SU-DHL-6 (cell line): Measurements from ENCODE around the gene ARHGAP26.

Experiments
- H2AFZ ChIP-seq: fragments of 200-600 bp; sonication (generic); 2 replicates; pipeline ENCODE4 v1.6.1; 2014; ENCODE audit warnings: low read depth, mild to moderate bottlenecking, moderate library complexity, mixed read lengths, antibody characterized with exemption, low read length; ENCODE audit not compliant: severe bottlenecking
- H3F3A ChIP-seq: fragments of 200-600 bp; shearing (Covaris generic); 2 replicates; pipeline ENCODE4 v1.6.0; 2016; ENCODE audit warnings: antibody characterized with exemption, mild to moderate bottlenecking; ENCODE audit not compliant: insufficient read depth
- H3K27ac ChIP-seq: fragments of 200-600 bp; sonication (generic); 2 replicates; pipeline ENCODE4 v1.5.1; 2016; ENCODE audit warnings: low read depth, mild to moderate bottlenecking, low read length, moderate library complexity, mixed read lengths
- H3K27me3 ChIP-seq: fragments of 200-600 bp; sonication (generic), shearing (Covaris generic); 2 replicates; pipeline ENCODE4 v1.6.0; 2014; ENCODE audit warnings: mild to moderate bottlenecking, low read length
- H3K36me3 ChIP-seq: fragments of 200-600 bp; sonication (generic); 2 replicates; pipeline ENCODE4 v1.6.1; 2014; ENCODE audit warnings: mild to moderate bottlenecking, low read length, mixed read lengths
- H3K4me2 ChIP-seq: fragments of 300-600, 200-600 bp; shearing (Covaris generic), sonication (generic); 2 replicates; pipeline ENCODE4 v1.6.0; 2014; ENCODE audit warnings: low read length, low read depth, mild to moderate bottlenecking; ENCODE audit not compliant: poor library complexity, severe bottlenecking
- H3K4me3 ChIP-seq: fragments of 200-600 bp; sonication (generic); 2 replicates; pipeline ENCODE4 v1.5.1; 2014; ENCODE audit warnings: antibody characterized with exemption, low read length, mild to moderate bottlenecking, mixed read lengths; ENCODE audit not compliant: insufficient read depth, poor library complexity, severe bottlenecking
- H3K79me2 ChIP-seq: fragments of 200-600 bp; sonication (generic); 2 replicates; pipeline ENCODE4 v1.6.1; 2014; ENCODE audit warnings: mild to moderate bottlenecking, low read length, moderate library complexity; ENCODE audit not compliant: insufficient read depth
- H3K9ac ChIP-seq: fragments of 200-600 bp; sonication (generic); 2 replicates; pipeline ENCODE4 v1.7.0; 2014; ENCODE audit warnings: mild to moderate bottlenecking, low read length
- H3K9me2 ChIP-seq: fragments of 200-600 bp; sonication (generic); replicated peaks from 2 replicates; pipeline ENCODE4 v1.6.1; 2014; ENCODE audit warnings: low read length; ENCODE audit not compliant: insufficient read depth
- H3K9me3 ChIP-seq: fragments of 200-600 bp; sonication (generic); 2 replicates; pipeline ENCODE4 v1.6.1; 2014; ENCODE audit warnings: low read length, mixed read lengths; ENCODE audit not compliant: insufficient read depth
- H4K20me1 ChIP-seq: fragments of 200-600 bp; sonication (generic); 2 replicates; pipeline ENCODE4 v1.6.1; 2014; ENCODE audit warnings: low read depth, mild to moderate bottlenecking, antibody characterized with exemption, low read length, moderate library complexity, mixed read lengths
- CTCF ChIP-seq: fragments of 200-600 bp; sonication (generic); IDR thresholded peaks from one replicate; pipeline ENCODE4 v1.5.1; 2017; ENCODE audit warnings: antibody characterized with exemption, mild to moderate bottlenecking, low read length, moderate library complexity; ENCODE audit not compliant: insufficient read depth, poor library complexity, severe bottlenecking
- EZH2phosphoT487 ChIP-seq: fragments of 200-600 bp; sonication (generic), shearing (Covaris generic); conservative IDR thresholded peaks from 2 replicates; pipeline ENCODE4 v1.6.1; 2018; ENCODE audit warnings: mild to moderate bottlenecking, antibody characterized with exemption, low read length, moderate library complexity, mixed read lengths

Gene ARHGAP26

GRCh38 chr5:142743592-142744441 is 26.4 kb upstream of the ARHGAP26 start:
- Histone ChIP-seq H3K27ac (no peak overlapping the region), H3F3A (no peaks in the 10 kb centered on the region), H3K9me2 (no peaks in the 10 kb centered on the region), H3K9ac (no peak overlapping the region), H4K20me1 (no peaks in the 10 kb centered on the region), H2AFZ (no peak overlapping the region), H3K79me2 (no peaks in the 10 kb centered on the region), H3K9me3 (no peaks in the 10 kb centered on the region), H3K27me3 (no peaks in the 10 kb centered on the region), H3K4me2 (no peak overlapping the region), H3K36me3 (no peaks in the 10 kb centered on the region), H3K4me3 (no peak overlapping the region)
- TF ChIP-seq CTCF (no peak), EZH2phosphoT487 (no peak)

GRCh38 chr5:142745268-142745667 is 24.9 kb upstream of the ARHGAP26 start:
- H3F3A ChIP-seq = no peaks in the 10 kb centered on the region
- no peak overlapping the region for H3K9ac ChIP-seq
- no peak overlapping the region for H2AFZ ChIP-seq
- no peaks in the 10 kb centered on the region for H3K9me3 ChIP-seq
- no peak for TF ChIP-seq EZH2phosphoT487
- TF ChIP-seq CTCF = no peak
- H3K27me3 ChIP-seq = no peaks in the 10 kb centered on the region
- H3K9me2 ChIP-seq = no peaks in the 10 kb centered on the region
- H3K36me3 ChIP-seq = no peaks in the 10 kb centered on the region
- H3K4me3 ChIP-seq = no peak overlapping the region
- H4K20me1 ChIP-seq = no peaks in the 10 kb centered on the region
- no peaks in the 10 kb centered on the region for H3K79me2 ChIP-seq
- no peak overlapping the region for H3K27ac ChIP-seq
- H3K4me2 ChIP-seq = no peak overlapping the region

GRCh38 chr5:142746532-142747433 is 23.4 kb upstream of the ARHGAP26 start:
- Histone ChIP-seq H3K27me3 (no peaks in the 10 kb centered on the region), H3K9me3 (no peaks in the 10 kb centered on the region), H3K9me2 (no peaks in the 10 kb centered on the region), H2AFZ (no peak overlapping the region), H3F3A (no peaks in the 10 kb centered on the region), H3K4me2 (no peak overlapping the region), H3K27ac (no peak overlapping the region), H4K20me1 (no peaks in the 10 kb centered on the region), H3K9ac (no peak overlapping the region), H3K4me3 (no peak overlapping the region), H3K36me3 (no peaks in the 10 kb centered on the region), H3K79me2 (no peaks in the 10 kb centered on the region)
- TF ChIP-seq CTCF (no peak), EZH2phosphoT487 (no peak)
